WTC11 (cell line): ENCODE results near the gene SHISA9.

Experiments
- JAZF1 ChIP-seq: fragments of 250-450 bp; sonication (Bioruptor Pico); IDR thresholded peaks from 2 replicates; pipeline ENCODE4 v1.9.0; 2021; ENCODE audit warnings: moderate library complexity, mild to moderate bottlenecking, inconsistent platforms
- ZNF121 ChIP-seq: sonication (generic); formaldehyde crosslinking; IDR thresholded peaks from 2 replicates; pipeline ENCODE4 v1.8.0; 2023; ENCODE audit warnings: missing genetic modification reagents
- TF ChIP-seq, protein P1 (sequence below): fragments of 200-600 bp; IDR thresholded peaks from 2 replicates; pipeline ENCODE4 v1.8.0; 2022; ENCODE audit warnings: antibody characterized with exemption

DNA sequence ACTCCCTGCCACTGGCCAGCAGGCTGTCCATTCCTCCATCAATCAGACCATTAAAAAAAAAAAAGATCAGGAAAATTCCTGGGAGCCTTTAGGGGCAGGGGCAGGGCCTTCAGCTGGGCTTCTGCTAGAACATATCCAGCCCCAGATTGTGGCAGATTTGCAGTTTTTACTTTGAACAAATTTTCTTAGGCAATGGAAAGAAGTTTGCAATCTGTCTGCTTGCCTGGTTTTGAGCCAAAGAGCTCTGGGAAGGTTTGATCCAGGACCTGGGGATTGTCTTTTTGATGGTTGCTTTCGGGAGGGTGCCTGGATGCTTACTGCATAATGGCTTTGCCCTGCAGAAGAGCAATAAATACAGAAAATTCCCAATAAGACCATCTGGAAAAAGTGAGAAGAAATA, 145.9 kb downstream of the SHISA9 start:
- TF ChIP-seq ZNF121 (CRISPR knock-in tag) (no peak), JAZF1 (CRISPR knock-in tag) (no peak)
- TF ChIP-seq, protein P1, sequence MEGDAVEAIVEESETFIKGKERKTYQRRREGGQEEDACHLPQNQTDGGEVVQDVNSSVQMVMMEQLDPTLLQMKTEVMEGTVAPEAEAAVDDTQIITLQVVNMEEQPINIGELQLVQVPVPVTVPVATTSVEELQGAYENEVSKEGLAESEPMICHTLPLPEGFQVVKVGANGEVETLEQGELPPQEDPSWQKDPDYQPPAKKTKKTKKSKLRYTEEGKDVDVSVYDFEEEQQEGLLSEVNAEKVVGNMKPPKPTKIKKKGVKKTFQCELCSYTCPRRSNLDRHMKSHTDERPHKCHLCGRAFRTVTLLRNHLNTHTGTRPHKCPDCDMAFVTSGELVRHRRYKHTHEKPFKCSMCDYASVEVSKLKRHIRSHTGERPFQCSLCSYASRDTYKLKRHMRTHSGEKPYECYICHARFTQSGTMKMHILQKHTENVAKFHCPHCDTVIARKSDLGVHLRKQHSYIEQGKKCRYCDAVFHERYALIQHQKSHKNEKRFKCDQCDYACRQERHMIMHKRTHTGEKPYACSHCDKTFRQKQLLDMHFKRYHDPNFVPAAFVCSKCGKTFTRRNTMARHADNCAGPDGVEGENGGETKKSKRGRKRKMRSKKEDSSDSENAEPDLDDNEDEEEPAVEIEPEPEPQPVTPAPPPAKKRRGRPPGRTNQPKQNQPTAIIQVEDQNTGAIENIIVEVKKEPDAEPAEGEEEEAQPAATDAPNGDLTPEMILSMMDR, result no peak
